GM12892 (cell line): ENCODE results near the gene PTPRK.

Experiments used
- POLR2A ChIP-seq: IDR thresholded peaks from 2 replicates; pipeline ENCODE4 v1.6.1; 2011; ENCODE audit warnings: low read depth, low read length, control low read depth
- POLR2AphosphoS5 ChIP-seq: IDR thresholded peaks from 2 replicates; pipeline ENCODE4 v1.6.1; 2011; ENCODE audit warnings: low read depth, low read length, control low read depth
- TAF1 ChIP-seq: IDR thresholded peaks from 2 replicates; pipeline ENCODE4 v1.6.1; 2011; ENCODE audit warnings: low read depth, mild to moderate bottlenecking, control low read depth, low read length, borderline replicate concordance

GRCh38 chr6:128446497-128446896 is 73.9 kb downstream of the PTPRK start:
- TF ChIP-seq TAF1 (no peak), POLR2A (no peak), POLR2AphosphoS5 (no peak)
